Activated CD4-positive, alpha-beta T cell treated with anti-CD3 and anti-CD28 coated beads for 24 hours (primary cell): ENCODE measurements around the gene TMA7.

ENCODE experiments used
- DNase-seq, 2 donors: peaks; one replicate each; pipeline ENCODE4 v3.0.0-alpha.2; 2020; ENCODE audit warnings: low read depth in 2 of 2

The TMA7 gene

GRCh38 chr3:48409291-48410201 is 30.5 kb upstream of the TMA7 start:
- no peak for DNase-seq

- no peak for DNase-seq
These were observed 29.6 kb upstream of the TMA7 start for GRCh38 chr3:48410205-48411040.

GRCh38 chr3:48411041-48411588 is 28.9 kb upstream of the TMA7 start:
- DNase-seq, result no peak

- DNase-seq, result no peak
These were observed 28.3 kb upstream of the TMA7 start for GRCh38 chr3:48411606-48412374.

- no peak for DNase-seq
These were observed 27.6 kb upstream of the TMA7 start for GRCh38 chr3:48412375-48413001.

- no peak for DNase-seq
These were observed 27.0 kb upstream of the TMA7 start for GRCh38 chr3:48413086-48413485.

GRCh38 chr3:48413611-48414010 is 26.4 kb upstream of the TMA7 start:
- no peak for DNase-seq

- no peak for DNase-seq
These were observed 25.4 kb upstream of the TMA7 start for GRCh38 chr3:48414376-48415250.

GRCh38 chr3:48415251-48415953 is 24.7 kb upstream of the TMA7 start:
- DNase-seq, result no peak

- DNase-seq, result no peak
These were observed 24.0 kb upstream of the TMA7 start for GRCh38 chr3:48416091-48416505.

- DNase-seq, result no peak
These were observed 23.5 kb upstream of the TMA7 start for GRCh38 chr3:48416546-48416945.

- no peak for DNase-seq
These were observed 22.4 kb upstream of the TMA7 start for GRCh38 chr3:48417529-48418108.

GRCh38 chr3:48418140-48418539 is 21.9 kb upstream of the TMA7 start:
- no peak for DNase-seq

- no peak for DNase-seq
These were observed 21.4 kb upstream of the TMA7 start for GRCh38 chr3:48418651-48419050.

- DNase-seq, result no peak
These were observed 20.9 kb upstream of the TMA7 start for GRCh38 chr3:48419149-48419548.

- DNase-seq, result no peak
These were observed 20.5 kb upstream of the TMA7 start for GRCh38 chr3:48419597-48419996.

GRCh38 chr3:48420561-48420960 is 19.5 kb upstream of the TMA7 start:
- no peak for DNase-seq

- DNase-seq, result no peak
These were observed 17.8 kb upstream of the TMA7 start for GRCh38 chr3:48422272-48422671.

GRCh38 chr3:48422681-48423080 is 17.4 kb upstream of the TMA7 start:
- no peak for DNase-seq
